ENCODE measurements around the gene MBD5. TPM values are rescaled to one million over a fixed set of nuclear protein-coding genes. Genes with fewer than 3 reads are reported as not detected.
"Not testable (repeated sequence)": the region's sequence is repeated elsewhere in the genome, so short reads cannot be mapped to it uniquely, and the experiment has no call there.

MBD5 gene
- total and polyA plus RNA-seq, 2 donors (not counting 1 experiment from before 2014, with no cell fraction given), result 10.9 to 69.7 TPM

GRCh38 chr2:147999126-147999525 lies 21.8 kb upstream of the MBD5 start:
- Histone ChIP-seq H3K27ac (ENCODE audit: low read length in 2 of 2) (no peak overlapping the region), H3K4me2 (replicated peaks; ENCODE audit: low read depth, low read length, poor library complexity, severe bottlenecking) (no peak overlapping the region), H4K20me1 (ENCODE audit: control insufficient read depth, insufficient read depth, low read length, poor library complexity, severe bottlenecking) (peaks cover 30% of the 10 kb centered on the region), H3K9ac (ENCODE audit: low read length) (no peak overlapping the region), H3K79me2 (ENCODE audit: control insufficient read depth, insufficient read depth, low read length) (peaks cover 46% of the 10 kb centered on the region), H3K27me3 (replicated peaks in 1 of 4; ENCODE audit: control extremely low read depth in 1 of 4, control insufficient read depth in 3 of 4, insufficient read depth in 4 of 4, low read length in 3 of 4) (no peaks in the 10 kb centered on the region), H3K4me1 (ENCODE audit: control insufficient read depth in 2 of 2, insufficient read depth in 2 of 2, low read length in 2 of 2) (no peaks in the 10 kb centered on the region), H3K9me3 (ENCODE audit: control extremely low read depth in 1 of 3, control insufficient read depth in 2 of 3, insufficient read depth in 1 of 3, low read length in 2 of 3) (peaks cover 0 to 10% (median 2%) of the 10 kb centered on the region in 3 donors), H3K36me3 (replicated peaks in 1 of 2; ENCODE audit: control extremely low read depth in 1 of 2, control insufficient read depth in 1 of 2, extremely low read depth in 1 of 2, insufficient read depth in 2 of 2, low read length in 1 of 2) (peaks cover 0 to 7% of the 10 kb centered on the region in 2 experiments), H2AFZ (ENCODE audit: insufficient read depth, low read depth, low read length, poor library complexity, severe bottlenecking) (no peak overlapping the region), H3K4me3 (ENCODE audit: control extremely low read depth in 1 of 5, extremely low read depth in 1 of 5, insufficient read depth in 1 of 5, low read depth in 2 of 5, low read length in 4 of 5) (no peak overlapping the region)
- POLR2A ChIA-PET, result no interaction called here
- H3K27ac Mint-ChIP-seq, result no peak overlapping the region
- no peak overlapping the region for H3K4me3 Mint-ChIP-seq
- no peaks in the 10 kb centered on the region for H3K27me3 Mint-ChIP-seq
- 100% methylated on average over 1 of the region's 2 CpGs for WGBS (ENCODE audit: insufficient coverage)
- intact Hi-C loops (cut with micrococcal nuclease), result loop anchor here (10.0 kb wide), 1 partner anchor 206 kb away; no protein-coding TSS in a partner anchor
- H3K9me3 Mint-ChIP-seq (ENCODE audit: insufficient read depth), result peaks cover 14% of the 10 kb centered on the region
- CTCF ChIA-PET, result interaction anchor here (1.0 to 1.6 kb wide), 2 partner anchors 508 to 510 kb away, joined by 3 to 6 read pairs; no protein-coding TSS in a partner anchor
- H3K4me1 Mint-ChIP-seq, result peaks cover 27% of the 10 kb centered on the region
- DNase-seq, result no peak
- ATAC-seq (ENCODE audit: low read depth), result no peak
- no peak for TF ChIP-seq CTCF (IDR thresholded peaks at IDR 0.05)

DNA sequence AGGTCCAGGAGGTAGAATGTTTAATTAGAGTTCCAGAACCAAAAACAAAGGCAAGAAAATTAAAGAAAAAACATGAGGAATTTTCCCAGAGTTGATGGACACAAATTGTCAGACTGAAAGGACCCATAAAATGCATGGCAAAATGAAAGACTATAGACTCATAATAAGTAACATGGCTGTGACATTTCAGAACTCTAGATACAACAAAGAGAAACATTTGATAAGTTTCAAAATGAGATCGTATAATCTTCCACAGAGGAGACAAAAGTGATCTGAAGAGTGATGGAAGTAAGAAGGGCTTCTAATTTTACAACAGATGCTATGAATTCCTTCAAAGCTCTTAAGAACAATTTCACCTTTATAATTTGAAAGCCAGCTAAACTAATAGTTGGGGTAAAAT lies 20.8 kb upstream of the MBD5 start:
- no peaks in the 10 kb centered on the region for H3K27me3 Mint-ChIP-seq
- no peak overlapping the region for H3K27ac Mint-ChIP-seq
- intact Hi-C loops (cut with micrococcal nuclease), result no loop called here
- Histone ChIP-seq H4K20me1 (ENCODE audit: control insufficient read depth, insufficient read depth, low read length, poor library complexity, severe bottlenecking) (peaks cover 39% of the 10 kb centered on the region), H3K4me3 (ENCODE audit: control extremely low read depth in 1 of 5, extremely low read depth in 1 of 5, insufficient read depth in 1 of 5, low read depth in 2 of 5, low read length in 4 of 5) (no peak overlapping the region), H3K4me2 (replicated peaks; ENCODE audit: low read depth, low read length, poor library complexity, severe bottlenecking) (no peak overlapping the region), H2AFZ (ENCODE audit: insufficient read depth, low read depth, low read length, poor library complexity, severe bottlenecking) (no peak overlapping the region), H3K4me1 (ENCODE audit: control insufficient read depth in 2 of 2, insufficient read depth in 2 of 2, low read length in 2 of 2) (no peaks in the 10 kb centered on the region), H3K9me3 (ENCODE audit: control extremely low read depth in 1 of 3, control insufficient read depth in 2 of 3, insufficient read depth in 1 of 3, low read length in 2 of 3) (peaks cover 0 to 10% (median 2%) of the 10 kb centered on the region in 3 donors), H3K9ac (ENCODE audit: low read length) (no peak overlapping the region), H3K27me3 (replicated peaks in 1 of 4; ENCODE audit: control extremely low read depth in 1 of 4, control insufficient read depth in 3 of 4, insufficient read depth in 4 of 4, low read length in 3 of 4) (no peaks in the 10 kb centered on the region), H3K36me3 (replicated peaks in 1 of 2; ENCODE audit: control extremely low read depth in 1 of 2, control insufficient read depth in 1 of 2, extremely low read depth in 1 of 2, insufficient read depth in 2 of 2, low read length in 1 of 2) (peaks cover 0 to 7% of the 10 kb centered on the region in 2 experiments), H3K79me2 (ENCODE audit: control insufficient read depth, insufficient read depth, low read length) (peaks cover 45% of the 10 kb centered on the region), H3K27ac (ENCODE audit: low read length in 2 of 2) (no peak overlapping the region)
- CTCF ChIA-PET, result interaction anchor here (1.0 to 1.6 kb wide), 2 partner anchors 507 to 509 kb away, joined by 3 to 6 read pairs; no protein-coding TSS in a partner anchor
- no peak for ATAC-seq (ENCODE audit: low read depth)
- POLR2A ChIA-PET, result no interaction called here
- H3K4me3 Mint-ChIP-seq, result no peak overlapping the region
- H3K9me3 Mint-ChIP-seq (ENCODE audit: insufficient read depth), result peaks cover 14% of the 10 kb centered on the region
- peaks cover 29% of the 10 kb centered on the region for H3K4me1 Mint-ChIP-seq
- TF ChIP-seq EZH2 (IDR thresholded peaks at IDR 0.05; ENCODE audit: borderline replicate concordance, insufficient read depth, low read depth, low read length, poor library complexity, severe bottlenecking) (no peak), CTCF (IDR thresholded peaks at IDR 0.05) (no peak)
- WGBS (ENCODE audit: insufficient coverage), result no CpG with 5 or more reads among the region's 1 CpG
- DNase-seq, result no peak

GRCh38 chr2:148002420-148002819 lies 18.5 kb upstream of the MBD5 start:
- CTCF ChIA-PET, POLR2A ChIA-PET: not testable (repeated sequence)
- H3K79me2 ChIP-seq (ENCODE audit: control insufficient read depth, insufficient read depth, low read length), result peaks cover 52% of the 10 kb centered on the region

More at GRCh38 chr2:148002420-148002819, 18.5 kb upstream of the MBD5 start:
- H3K9me3 ChIP-seq (ENCODE audit: control extremely low read depth in 1 of 3, control insufficient read depth in 2 of 3, insufficient read depth in 1 of 3, low read length in 2 of 3); H3K27ac Mint-ChIP-seq; H3K4me2 ChIP-seq (replicated peaks; ENCODE audit: low read depth, low read length, poor library complexity, severe bottlenecking); H3K4me1 ChIP-seq (ENCODE audit: control insufficient read depth in 2 of 2, insufficient read depth in 2 of 2, low read length in 2 of 2); H3K9ac ChIP-seq (ENCODE audit: low read length); DNase-seq; H3K36me3 ChIP-seq (replicated peaks in 1 of 2; ENCODE audit: control extremely low read depth in 1 of 2, control insufficient read depth in 1 of 2, extremely low read depth in 1 of 2, insufficient read depth in 2 of 2, low read length in 1 of 2); H3K4me3 Mint-ChIP-seq; H3K27me3 ChIP-seq (replicated peaks in 1 of 4; ENCODE audit: control extremely low read depth in 1 of 4, control insufficient read depth in 3 of 4, insufficient read depth in 4 of 4, low read length in 3 of 4); H3K9me3 Mint-ChIP-seq (ENCODE audit: insufficient read depth); H3K27me3 Mint-ChIP-seq; H3K27ac ChIP-seq (ENCODE audit: low read length in 2 of 2); H3K4me3 ChIP-seq (ENCODE audit: control extremely low read depth in 1 of 5, extremely low read depth in 1 of 5, insufficient read depth in 1 of 5, low read depth in 2 of 5, low read length in 4 of 5); ATAC-seq (ENCODE audit: low read depth); H2AFZ ChIP-seq (ENCODE audit: insufficient read depth, low read depth, low read length, poor library complexity, severe bottlenecking); intact Hi-C loops (cut with micrococcal nuclease): not testable (repeated sequence)
- peaks cover 27% of the 10 kb centered on the region for H3K4me1 Mint-ChIP-seq
- peaks cover 61% of the 10 kb centered on the region for H4K20me1 ChIP-seq (ENCODE audit: control insufficient read depth, insufficient read depth, low read length, poor library complexity, severe bottlenecking)
